HG03066 (cell line): ENCODE results near the gene WSCD2.

Experiments
- ATAC-seq: cut with Tn5 transposase; IDR thresholded peaks from one replicate; pipeline ENCODE4 v1.9.1; 2021; ENCODE audit warnings: low read depth; ENCODE audit not compliant: unreplicated experiment

Gene WSCD2

GRCh38 chr12:108126212-108126611 is 2.9 kb upstream of the WSCD2 start:
- ATAC-seq: no peak

GRCh38 chr12:108126990-108127501 is 2.0 kb upstream of the WSCD2 start:
- no peak for ATAC-seq

- ATAC-seq: no peak
Observed at GRCh38 chr12:108127654-108128053, 1.4 kb upstream of the WSCD2 start.

- no peak for ATAC-seq
Observed at GRCh38 chr12:108128221-108129016, 669 bp upstream of the WSCD2 start.

- no peak for ATAC-seq
Observed at GRCh38 chr12:108131035-108131434, 1.9 kb downstream of the WSCD2 start.

- ATAC-seq: no peak
Observed at GRCh38 chr12:108131657-108132126, 2.6 kb downstream of the WSCD2 start.

GRCh38 chr12:108133482-108133881 is 4.4 kb downstream of the WSCD2 start:
- no peak for ATAC-seq

- no peak for ATAC-seq
Observed at GRCh38 chr12:108134744-108135143, 5.7 kb downstream of the WSCD2 start.

GRCh38 chr12:108135627-108136026 is 6.5 kb downstream of the WSCD2 start:
- ATAC-seq: no peak

- no peak for ATAC-seq
Observed at GRCh38 chr12:108136697-108137096, 7.6 kb downstream of the WSCD2 start.

- ATAC-seq: no peak
Observed at GRCh38 chr12:108139454-108139853, 10.4 kb downstream of the WSCD2 start.

- no peak for ATAC-seq
Observed at GRCh38 chr12:108140501-108140900, 11.4 kb downstream of the WSCD2 start.

GRCh38 chr12:108141600-108142130 is 12.6 kb downstream of the WSCD2 start:
- ATAC-seq: no peak

- no peak for ATAC-seq
Observed at GRCh38 chr12:108143144-108143543, 14.1 kb downstream of the WSCD2 start.

- no peak for ATAC-seq
Observed at GRCh38 chr12:108144080-108144479, 15.0 kb downstream of the WSCD2 start.

GRCh38 chr12:108145011-108145410 is 15.9 kb downstream of the WSCD2 start:
- no peak for ATAC-seq

- no peak for ATAC-seq
Observed at GRCh38 chr12:108146035-108146893, 17.2 kb downstream of the WSCD2 start.

- no peak for ATAC-seq
Observed at GRCh38 chr12:108147279-108147678, 18.2 kb downstream of the WSCD2 start.

GRCh38 chr12:108148521-108149074 is 19.5 kb downstream of the WSCD2 start:
- ATAC-seq: no peak

GRCh38 chr12:108150436-108150835 is 21.3 kb downstream of the WSCD2 start:
- no peak for ATAC-seq
